Measurements from ENCODE around the gene CYTH4.

DNA sequence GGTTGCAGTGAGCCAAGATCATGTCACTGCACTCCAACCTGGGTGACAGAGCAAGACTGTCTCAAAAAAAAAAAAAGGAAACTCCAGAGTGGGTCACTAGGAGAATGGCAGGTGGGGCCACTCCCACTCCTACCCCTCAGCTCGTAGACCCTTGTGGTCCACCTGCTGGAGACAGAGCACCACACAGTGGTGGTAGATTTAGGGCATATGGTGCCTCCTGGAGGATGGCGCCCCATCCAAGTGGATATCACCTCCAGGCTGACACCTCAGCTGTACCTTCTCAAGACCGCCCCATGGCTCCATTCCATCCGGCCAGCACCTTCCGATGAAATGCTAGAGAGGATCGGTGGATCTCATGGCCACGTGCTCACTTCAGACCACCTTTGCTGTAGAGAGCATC, 6.2 kb downstream of the CYTH4 start:
- no peak for TF ChIP-seq CTCF (IDR thresholded peaks at IDR 0.05)
- TF ChIP-seq POLR2A (IDR thresholded peaks at IDR 0.05): no peak
